GM19467 (cell line): ENCODE results near the gene CASQ1.

Experiments
- ATAC-seq: cut with Tn5 transposase; IDR thresholded peaks from one replicate; pipeline ENCODE4 v1.9.1; 2021; ENCODE audit warnings: mild to moderate bottlenecking, moderate library complexity; ENCODE audit not compliant: unreplicated experiment

CASQ1 gene

DNA sequence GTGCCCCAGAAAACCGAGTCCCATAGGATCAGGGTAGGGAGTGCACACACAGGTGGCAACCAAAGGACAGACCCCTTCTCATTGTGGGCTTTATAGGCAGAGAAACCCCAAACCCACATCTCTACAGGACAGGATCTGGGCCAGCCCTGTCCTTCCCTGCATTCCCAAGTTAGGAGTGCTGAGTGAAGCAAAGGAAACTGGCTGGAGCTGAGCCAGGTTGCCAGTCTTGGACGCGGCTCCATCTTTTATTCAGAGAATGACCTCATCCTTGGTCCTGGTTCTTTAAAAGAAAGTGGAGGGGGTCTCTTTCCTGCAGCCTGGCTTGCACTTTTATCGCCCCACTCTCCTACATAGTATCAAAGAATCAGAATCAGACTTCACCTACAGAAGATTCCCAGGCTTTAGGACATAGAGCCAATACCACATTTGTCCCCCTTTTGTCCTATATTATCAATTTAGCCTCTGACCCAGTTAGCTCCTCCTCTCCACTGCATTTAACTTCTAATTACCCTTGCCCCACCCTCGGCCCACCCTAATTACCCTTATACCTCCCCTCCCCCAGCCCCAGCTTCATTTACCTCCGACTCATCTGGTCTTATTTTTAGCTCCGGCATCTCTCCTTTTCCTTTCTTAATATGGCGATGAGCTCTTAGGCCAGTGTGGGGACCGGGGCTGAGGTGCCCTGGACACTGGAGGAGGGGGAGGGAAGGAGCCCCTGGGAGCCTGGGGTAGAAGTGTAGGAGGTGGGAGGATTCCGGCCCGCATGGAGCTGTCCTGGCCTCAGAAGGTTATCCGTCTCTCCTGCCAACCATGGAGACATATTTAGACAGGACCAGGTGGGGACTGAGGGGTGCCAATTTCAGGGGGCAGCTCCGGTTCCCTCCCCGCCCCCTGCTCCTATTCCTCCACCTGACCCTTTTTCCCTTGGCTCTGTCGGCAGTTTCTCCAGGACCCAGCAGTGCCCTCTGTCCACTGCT lies at the start of gene CASQ1:
Gene CASQ1, plus strand, starts transcription at position 927 of the 977 bp plus-strand sequence. CDS start 177 bp downstream, outside the sequence.
- no peak for ATAC-seq

DNA sequence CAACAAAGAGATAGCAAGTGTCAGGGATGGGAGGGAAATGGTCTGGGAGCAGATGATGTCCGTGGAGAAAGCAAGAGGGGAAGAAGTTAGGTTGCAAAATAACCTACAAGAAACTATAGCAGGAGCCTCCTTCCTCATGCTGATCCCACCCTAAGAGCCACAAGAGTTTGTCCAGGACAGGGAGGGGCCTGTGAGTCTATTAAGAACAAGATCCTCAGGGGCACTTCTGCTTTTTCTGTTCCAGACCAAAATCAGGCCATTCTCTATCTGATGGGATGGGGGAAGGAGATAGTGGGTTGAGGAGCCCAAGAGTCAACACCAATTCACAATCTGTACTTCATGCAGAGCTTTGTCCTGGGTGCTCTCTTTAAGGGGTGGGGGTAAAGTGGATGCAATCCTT lies 46.7 kb upstream of the CASQ1 start:
- ATAC-seq, result no peak

DNA sequence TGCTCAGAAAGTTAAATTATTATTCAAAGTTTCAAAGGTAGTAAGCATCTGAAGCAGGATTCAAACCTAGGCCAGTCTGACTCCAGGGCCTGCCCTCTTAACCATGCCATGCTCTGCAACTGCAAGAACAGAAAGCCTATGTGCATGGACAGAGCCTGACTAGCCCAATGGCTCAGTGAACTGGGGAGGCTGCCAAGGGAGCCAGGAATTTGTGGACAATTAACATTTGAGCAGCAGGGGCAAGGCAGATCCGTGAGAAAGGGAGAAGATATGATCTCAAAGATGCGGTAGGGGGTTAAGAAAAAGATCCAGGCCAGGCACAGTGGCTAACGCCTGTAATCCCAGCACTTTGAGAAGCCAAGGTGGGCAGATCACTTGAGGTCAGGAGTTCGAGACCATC lies 45.5 kb upstream of the CASQ1 start:
- no peak for ATAC-seq

DNA sequence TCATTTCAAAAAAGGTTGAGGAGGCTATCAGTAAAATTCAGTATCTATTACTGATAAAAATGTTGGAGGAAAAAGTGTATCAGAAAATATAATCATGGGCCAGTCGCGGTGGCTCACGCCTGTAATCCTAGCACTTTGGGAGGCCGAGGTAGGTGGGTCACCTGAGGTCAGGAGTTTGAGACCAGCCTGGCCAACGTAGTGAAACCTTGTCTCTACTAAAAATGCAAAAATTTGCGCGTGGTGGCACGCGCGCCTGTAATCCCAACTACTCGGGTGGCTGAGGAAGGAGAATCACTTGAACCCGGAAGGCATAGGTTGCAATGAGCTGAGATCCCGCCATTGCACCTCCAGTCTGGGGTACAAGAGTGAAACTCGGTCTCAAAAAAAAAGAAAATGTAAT lies 44.3 kb upstream of the CASQ1 start:
- no peak for ATAC-seq

DNA sequence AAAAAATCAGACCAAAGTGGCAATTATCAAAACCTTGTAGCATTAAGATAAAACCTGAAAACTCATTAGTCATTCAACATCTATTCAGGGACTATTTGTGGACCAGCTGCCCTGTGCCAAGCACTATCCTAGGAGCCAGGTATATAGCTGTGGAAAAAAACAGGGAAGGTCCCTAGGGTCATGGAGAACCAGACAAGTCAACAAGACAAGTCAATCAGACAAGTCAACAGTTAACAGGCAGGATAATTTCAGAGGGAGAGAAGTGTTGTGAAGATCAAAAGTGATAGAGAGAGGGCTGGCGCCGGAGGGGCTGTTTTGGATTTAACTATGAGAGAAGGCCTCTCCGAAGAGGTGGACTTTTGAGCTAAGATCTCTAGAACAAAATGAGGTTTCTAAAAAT lies 42.3 kb upstream of the CASQ1 start:
- ATAC-seq, result no peak

DNA sequence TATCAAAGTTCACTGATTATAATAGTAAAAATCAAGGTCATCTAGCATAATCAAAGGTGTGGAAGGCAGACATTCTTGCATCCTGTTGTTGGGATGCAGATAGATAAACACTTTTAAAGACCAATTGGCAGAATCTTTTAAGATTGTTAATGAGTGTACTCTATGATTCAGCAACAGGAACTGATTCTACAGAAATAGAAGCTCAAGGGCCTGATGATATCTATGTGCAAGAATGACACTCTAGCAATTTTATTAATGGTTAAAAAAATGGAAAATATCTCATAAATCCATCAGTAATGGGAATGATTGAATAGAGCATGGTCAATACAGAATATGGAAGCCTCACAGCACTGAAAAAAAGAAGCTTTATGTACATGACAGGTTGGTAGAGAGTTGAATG lies 41.1 kb upstream of the CASQ1 start:
- ATAC-seq, result no peak

DNA sequence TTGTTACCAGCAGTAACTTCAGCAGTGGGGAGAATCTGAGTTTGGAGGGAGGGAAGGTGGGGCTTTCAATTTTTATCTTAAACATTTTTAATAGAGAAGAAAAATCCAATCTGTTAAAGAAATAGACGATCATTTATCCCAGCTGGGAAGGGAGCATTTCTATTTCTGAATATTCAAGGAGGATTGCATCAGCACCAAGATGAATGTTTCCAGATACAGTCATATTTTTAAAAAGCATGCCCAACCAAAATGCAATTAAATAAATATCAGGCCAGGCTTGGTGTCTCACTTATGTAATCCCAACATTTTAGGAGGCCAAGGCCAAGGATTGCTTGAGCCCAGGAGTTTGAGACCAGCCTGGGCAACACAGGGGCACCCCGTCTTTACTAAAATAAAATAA lies 40.7 kb upstream of the CASQ1 start:
- ATAC-seq, result no peak

DNA sequence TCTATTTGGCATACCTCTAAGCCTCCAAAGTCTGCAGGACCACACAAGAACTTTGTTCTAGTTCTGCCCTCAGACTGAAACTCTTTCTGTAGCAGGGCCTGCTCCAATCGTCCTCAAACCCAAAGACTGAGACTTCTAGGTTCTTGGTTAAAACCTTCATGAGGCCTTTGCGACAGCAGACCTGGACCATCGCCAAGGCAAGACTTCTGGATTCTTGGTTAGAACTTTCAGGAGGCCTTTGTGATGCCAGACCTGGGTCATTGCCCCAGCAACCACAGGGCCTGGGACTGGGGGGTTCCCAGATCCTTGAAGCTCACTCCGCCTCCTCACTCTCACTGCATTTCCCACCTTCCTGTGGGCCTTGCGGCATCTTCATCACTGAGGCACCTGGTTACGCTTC lies 39.1 kb upstream of the CASQ1 start, which contains the start of gene ATP1A4:
Gene ATP1A4, plus strand, starts transcription at position 301 of the 400 bp plus-strand sequence. CDS start 438 bp downstream, outside the sequence.
- ATAC-seq, result no peak

DNA sequence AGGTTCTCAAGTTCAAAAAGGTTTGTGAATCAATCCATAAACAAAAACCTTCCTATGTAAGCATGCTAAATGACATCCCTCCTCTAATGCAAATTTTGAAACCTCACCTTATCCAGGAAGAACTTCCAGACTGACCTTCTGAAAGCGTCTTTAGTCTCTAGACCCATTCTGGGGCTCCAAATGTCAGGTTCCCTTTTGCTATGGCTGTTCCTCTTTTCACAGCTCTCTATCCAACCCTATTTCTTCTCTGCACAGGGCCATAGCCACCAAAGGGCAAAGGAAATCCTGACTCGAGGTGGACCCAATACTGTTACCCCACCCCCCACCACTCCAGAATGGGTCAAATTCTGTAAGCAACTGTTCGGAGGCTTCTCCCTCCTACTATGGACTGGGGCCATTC lies 35.6 kb upstream of the CASQ1 start:
- no peak for ATAC-seq

DNA sequence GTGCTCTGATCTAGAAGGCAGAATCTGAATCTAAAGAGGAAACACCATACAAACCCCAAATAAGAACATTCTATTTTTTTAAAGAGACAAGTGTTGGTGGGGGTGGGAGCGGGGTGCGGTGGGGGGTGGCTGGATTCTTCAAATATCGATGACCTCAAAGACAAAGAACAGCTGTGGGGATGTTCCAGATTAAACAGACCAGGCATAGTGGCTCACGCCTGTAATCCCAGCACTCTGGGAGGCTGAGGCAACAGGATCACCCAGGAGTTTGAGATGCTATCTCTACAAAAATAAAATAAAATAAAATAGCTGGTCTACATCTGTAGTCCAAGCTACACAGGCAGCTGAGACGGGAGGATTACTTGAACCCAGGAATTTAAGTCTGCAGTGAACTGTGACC lies 34.0 kb upstream of the CASQ1 start:
- ATAC-seq, result no peak

DNA sequence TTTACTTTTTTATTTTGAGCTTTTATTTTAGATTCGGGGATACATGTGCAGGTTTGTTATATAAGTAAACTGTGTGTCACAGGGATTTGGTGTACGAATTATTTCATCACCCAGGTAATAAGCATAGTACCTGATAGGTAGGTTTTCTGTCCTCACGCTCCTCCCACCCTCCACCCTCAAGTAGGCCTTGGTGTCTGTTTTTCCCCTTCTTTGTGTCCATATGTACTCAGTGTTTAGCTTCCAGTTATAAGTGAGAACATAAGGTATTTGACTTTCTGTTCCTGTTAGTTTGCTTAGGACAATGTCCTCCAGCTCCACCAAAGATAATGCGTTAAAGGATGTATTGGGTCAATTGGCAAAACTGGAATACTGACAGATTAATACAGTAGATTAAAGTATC lies 33.2 kb upstream of the CASQ1 start:
- ATAC-seq, result no peak

DNA sequence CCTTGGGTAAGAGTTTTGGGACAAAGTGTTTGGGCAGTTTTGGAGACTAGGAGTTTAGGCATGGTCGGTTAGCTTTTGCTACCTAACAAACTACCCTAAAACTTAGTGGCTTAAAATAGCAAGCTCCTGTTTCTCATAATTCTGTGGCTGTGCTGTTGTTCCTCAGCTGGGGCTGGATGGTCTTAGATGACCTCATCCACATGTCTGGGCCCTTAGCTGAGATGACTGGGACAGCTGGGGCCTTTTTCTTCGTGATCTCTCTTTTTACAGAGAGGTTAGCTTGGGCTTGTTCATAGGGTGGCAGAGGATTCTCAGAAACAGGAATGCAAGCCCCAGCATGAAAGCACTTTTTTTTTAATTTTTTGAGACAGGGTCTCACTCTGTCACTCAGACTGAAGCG lies 32.3 kb upstream of the CASQ1 start:
- no peak for ATAC-seq

DNA sequence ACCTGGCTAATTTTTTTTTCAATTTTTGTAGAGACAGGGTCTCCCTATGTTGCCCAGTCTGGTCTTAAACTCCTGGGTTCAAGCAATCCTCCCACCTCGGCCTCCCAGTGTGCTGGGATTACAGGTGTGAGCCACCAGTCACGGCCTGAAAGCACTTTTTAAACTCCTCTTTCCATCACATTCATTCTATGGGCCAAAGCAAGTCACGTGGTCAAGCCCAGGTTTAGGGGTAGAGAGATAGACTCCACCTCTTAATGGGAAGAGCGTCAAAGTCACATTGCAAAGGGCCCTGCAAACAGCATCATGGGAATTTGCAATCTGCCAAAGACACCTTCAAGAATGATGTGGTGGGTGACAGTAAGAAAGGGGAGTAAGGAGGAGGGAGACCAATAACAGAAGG lies 31.8 kb upstream of the CASQ1 start:
- ATAC-seq, result no peak

DNA sequence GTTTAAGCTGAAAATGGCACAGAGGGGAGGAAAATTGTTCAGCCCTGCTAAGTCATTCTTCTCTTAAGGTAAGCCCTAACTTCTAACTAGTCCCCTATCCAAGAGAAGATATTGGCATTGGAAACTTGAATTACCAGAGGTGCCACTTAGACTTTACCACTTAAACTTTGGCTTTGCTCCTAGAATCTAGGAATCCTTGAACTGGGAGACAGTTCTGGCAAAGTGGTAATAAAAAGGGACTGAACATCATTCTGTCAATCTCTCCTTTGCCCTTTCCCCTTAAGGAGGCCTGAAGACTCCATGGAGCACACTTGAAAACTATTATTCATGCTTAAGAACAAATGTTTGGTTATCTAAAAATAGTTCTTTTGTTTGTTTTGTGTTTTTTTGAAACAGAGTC lies 30.5 kb upstream of the CASQ1 start:
- ATAC-seq, result no peak

DNA sequence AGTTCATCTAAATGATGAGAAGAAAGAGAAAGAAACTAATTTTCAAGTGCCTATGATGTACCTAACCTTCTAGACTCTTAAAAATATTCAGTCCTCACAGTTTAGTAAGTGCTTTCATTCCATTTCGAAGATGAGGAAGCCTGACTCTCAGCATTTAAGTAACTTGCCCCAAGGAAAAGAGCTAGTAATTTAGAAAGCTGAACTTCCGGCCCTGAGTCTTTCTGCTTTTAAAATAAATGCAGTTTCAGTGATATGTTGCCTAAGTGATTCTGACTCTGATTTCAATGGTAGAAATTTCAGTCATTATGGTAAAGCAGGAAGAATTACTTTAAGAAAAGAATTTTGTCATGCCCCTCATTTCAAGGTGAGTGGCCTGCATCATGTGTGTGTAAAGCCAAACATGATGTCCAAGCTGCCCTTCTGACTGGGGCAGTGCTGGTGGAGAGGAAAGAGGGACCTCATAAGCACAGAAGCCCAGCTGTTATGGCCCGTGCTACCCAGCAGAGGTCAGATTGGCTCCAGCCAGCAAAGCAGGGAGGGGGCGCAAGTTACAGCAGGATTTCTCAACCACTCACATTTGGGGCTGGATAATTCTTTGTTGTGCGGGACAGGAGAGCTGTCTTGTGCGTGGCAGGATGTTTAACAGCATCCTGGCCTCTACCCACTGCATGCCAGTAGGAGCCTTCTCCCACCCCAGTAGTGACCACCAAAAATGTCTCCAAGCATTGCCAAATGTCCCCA lies 28.2 kb upstream of the CASQ1 start:
- no peak for ATAC-seq

DNA sequence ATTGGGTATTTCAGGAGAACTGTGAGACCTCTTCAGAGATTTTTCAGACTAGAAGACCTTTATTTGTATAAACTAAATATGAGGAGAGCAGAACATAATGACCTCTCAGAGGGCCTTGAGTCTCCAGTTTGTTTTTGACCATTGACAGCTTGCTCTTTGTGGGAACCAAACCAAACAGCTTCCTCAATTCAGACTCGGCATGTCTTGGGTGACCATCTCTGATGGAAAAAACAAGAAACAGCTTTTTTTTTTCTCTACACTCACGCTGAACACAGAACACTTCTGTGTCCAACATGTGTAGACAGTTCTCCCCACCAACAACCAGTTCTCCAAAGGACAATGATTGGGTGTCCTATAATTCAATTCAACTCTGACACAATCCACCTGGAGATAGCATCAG lies 27.4 kb upstream of the CASQ1 start:
- ATAC-seq, result no peak

DNA sequence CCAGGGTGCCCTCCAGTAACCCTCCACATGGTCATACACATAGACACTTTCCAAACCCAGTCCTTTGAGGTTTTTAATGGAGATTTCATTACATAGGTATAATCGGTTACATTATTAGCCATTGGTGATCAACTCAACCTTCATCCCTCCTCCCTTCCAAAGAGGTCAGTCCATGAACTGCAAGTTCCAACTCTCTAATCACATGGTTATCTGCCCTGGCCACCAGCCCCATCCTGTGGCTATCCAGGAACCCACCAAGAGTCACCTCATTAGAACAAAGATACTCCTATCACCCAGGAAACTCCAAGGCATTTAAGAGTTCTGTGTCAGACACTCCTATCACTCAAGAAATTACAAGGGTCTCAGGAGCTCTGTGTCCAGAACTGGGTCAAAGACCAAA lies 26.8 kb upstream of the CASQ1 start:
- ATAC-seq, result no peak

DNA sequence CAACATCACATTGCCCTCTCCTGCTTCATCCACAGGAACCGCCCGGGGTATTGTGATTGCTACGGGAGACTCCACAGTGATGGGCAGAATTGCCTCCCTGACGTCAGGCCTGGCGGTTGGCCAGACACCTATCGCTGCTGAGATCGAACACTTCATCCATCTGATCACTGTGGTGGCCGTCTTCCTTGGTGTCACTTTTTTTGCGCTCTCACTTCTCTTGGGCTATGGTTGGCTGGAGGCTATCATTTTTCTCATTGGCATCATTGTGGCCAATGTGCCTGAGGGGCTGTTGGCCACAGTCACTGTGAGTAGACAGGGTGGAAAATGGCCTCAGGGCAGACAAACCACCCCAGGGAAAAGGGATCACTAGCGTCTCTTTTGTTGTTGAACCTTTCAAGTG lies 26.3 kb upstream of the CASQ1 start:
- ATAC-seq, result no peak

DNA sequence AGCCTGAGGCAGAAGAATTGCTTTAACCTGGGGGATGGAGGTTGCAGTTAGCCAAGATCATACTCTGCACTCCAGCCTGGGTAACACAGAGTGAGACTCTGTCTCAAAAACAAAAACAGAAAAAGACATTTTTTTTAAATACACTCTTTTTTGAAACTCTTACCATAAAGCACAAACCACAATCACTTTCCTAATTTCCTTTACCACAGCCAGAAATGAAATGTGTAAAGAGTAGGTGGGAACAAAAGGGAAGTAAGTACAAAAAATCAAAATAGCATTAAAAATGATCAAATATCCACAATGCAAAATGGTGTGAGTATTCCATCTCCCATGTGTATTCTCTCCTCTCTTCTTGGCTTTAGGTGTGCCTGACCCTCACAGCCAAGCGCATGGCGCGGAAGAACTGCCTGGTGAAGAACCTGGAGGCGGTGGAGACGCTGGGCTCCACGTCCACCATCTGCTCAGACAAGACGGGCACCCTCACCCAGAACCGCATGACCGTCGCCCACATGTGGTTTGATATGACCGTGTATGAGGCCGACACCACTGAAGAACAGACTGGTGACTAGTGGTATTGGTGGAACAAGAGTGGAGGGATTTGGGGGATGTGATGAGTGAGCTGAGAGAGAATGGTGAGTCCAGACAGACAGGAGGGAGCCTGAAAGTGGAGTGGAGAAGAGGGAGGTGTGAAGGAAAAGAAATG lies 24.1 kb upstream of the CASQ1 start:
- ATAC-seq, result no peak

DNA sequence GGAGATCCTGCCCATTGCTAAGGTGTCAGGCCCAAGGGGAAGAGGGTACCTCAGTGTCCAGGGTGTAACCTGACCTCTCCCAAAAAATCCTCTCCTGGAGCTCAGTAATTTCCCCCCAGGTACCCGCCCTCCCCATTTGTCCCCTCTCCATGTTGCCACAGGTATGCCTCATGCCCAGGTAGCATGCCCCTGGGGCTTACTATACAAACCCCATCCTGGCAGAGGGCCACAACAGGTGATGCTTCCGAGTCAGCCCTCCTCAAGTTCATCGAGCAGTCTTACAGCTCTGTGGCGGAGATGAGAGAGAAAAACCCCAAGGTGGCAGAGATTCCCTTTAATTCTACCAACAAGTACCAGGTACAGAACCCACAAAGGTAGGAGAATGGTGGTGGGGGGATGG lies 23.3 kb upstream of the CASQ1 start:
- no peak for ATAC-seq

DNA sequence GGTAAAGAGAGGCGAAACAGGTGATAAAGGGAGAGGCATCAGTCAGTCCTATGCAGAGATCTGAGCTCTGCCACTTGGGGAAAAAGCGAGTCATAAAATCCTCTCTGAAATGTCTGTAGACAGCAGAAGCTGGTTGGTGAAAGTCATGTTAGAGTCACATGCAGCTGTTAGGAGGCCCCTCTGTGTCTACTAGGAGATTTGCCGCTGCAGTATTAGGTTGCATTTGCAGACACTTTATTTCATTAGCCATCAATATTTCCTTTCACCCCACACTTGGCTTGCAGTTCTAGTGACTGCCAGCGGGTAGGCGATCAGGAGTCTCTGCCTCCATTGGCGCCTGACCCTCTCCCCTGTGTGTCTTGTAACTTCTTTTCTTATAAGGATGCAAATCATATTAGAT lies 22.8 kb upstream of the CASQ1 start:
- ATAC-seq, result no peak
